GM18511 (cell line): ENCODE data around the gene NEDD1.

ENCODE experiments used
- ATAC-seq: cut with Tn5 transposase; IDR thresholded peaks from one replicate; pipeline ENCODE4 v1.9.1; 2021; ENCODE audit warnings: mild to moderate bottlenecking, moderate library complexity; ENCODE audit not compliant: unreplicated experiment

Gene NEDD1

GRCh38 chr12:96897421-96897820, 9.6 kb upstream of the NEDD1 start:
- ATAC-seq, result no peak

- no peak for ATAC-seq
These were observed 5.9 kb upstream of the NEDD1 start for GRCh38 chr12:96901175-96901574.

- ATAC-seq, result no peak
These were observed 5.0 kb upstream of the NEDD1 start for GRCh38 chr12:96902076-96902475.

- ATAC-seq, result no peak
These were observed 584 bp upstream of the NEDD1 start for GRCh38 chr12:96906498-96906848.

- ATAC-seq, result peak; percentile 31
These were observed 790 bp downstream of the NEDD1 start for GRCh38 chr12:96907671-96908422.

GRCh38 chr12:96908423-96908675, 1.3 kb downstream of the NEDD1 start:
- no peak for ATAC-seq

- no peak for ATAC-seq
These were observed 5.2 kb downstream of the NEDD1 start for GRCh38 chr12:96912261-96912660.

- no peak for ATAC-seq
These were observed 5.9 kb downstream of the NEDD1 start for GRCh38 chr12:96912943-96913342.

GRCh38 chr12:96919510-96920210, 12.6 kb downstream of the NEDD1 start:
- ATAC-seq, result no peak

GRCh38 chr12:96948782-96949181, 41.7 kb downstream of the NEDD1 start:
- ATAC-seq, result no peak

- no peak for ATAC-seq
These were observed 72.5 kb downstream of the NEDD1 start for GRCh38 chr12:96979532-96979931.

- no peak for ATAC-seq
These were observed 73.9 kb downstream of the NEDD1 start for GRCh38 chr12:96980991-96981414.

GRCh38 chr12:96981911-96982310, 74.9 kb downstream of the NEDD1 start:
- no peak for ATAC-seq

GRCh38 chr12:96982671-96983070, 75.6 kb downstream of the NEDD1 start:
- no peak for ATAC-seq

- ATAC-seq, result peak; percentile 89
These were observed 78.7 kb downstream of the NEDD1 start for GRCh38 chr12:96985515-96986362.

GRCh38 chr12:96986883-96987523, 79.9 kb downstream of the NEDD1 start:
- ATAC-seq, result no peak

GRCh38 chr12:96988919-96989318, 81.9 kb downstream of the NEDD1 start:
- no peak for ATAC-seq

- no peak for ATAC-seq
These were observed 82.9 kb downstream of the NEDD1 start for GRCh38 chr12:96989916-96990315.

- ATAC-seq, result no peak
These were observed 87.8 kb downstream of the NEDD1 start for GRCh38 chr12:96994900-96995299.

- ATAC-seq, result no peak
These were observed 88.8 kb downstream of the NEDD1 start for GRCh38 chr12:96995861-96996260.

- ATAC-seq, result no peak
These were observed 90.9 kb downstream of the NEDD1 start for GRCh38 chr12:96997797-96998484.
